SK-N-SH (cell line): ENCODE results near the gene PSD2. TPM values are rescaled to one million over a fixed set of nuclear protein-coding genes. Genes with fewer than 3 reads are reported as not detected.

Experiments
- CTCF ChIA-PET: fragments of 300-600, 350-600 bp; formaldehyde crosslinking; extraction: SDS; loops from one replicate; lab custom pipeline; 2021; lab: Yijun Ruan, JAX
- POLR2A ChIA-PET: fragments of 350-600 bp; sonication (Branson Sonifier 250); formaldehyde crosslinking; extraction: SDS; loops from one replicate; lab custom pipeline; 2020; ENCODE audit warnings: antibody characterized with exemption, inconsistent platforms; lab: Yijun Ruan, JAX
- DNase-seq: peaks from one replicate; pipeline ENCODE4 v3.0.0; 2012
- H2AFZ ChIP-seq: fragments of 200-600 bp; sonication (generic); 2 replicates; pipeline ENCODE4 v1.8.1; 2016; ENCODE audit warnings: antibody characterized with exemption, mild to moderate bottlenecking, low read depth
- H3F3A ChIP-seq: fragments of 200-600 bp; sonication (generic); replicated peaks from 2 replicates; pipeline ENCODE3; 2016; ENCODE audit warnings: antibody characterized with exemption, mild to moderate bottlenecking; ENCODE audit not compliant: insufficient read depth
- H3K27ac ChIP-seq, 2 experiments: fragments of 200-500 bp in 1 of 2; fragments of 200-600 bp in 1 of 2; sonication (Bioruptor generic) in 1 of 2; sonication (generic), shearing (Covaris generic) in 1 of 2; 2 replicates each; pipeline versions ENCODE4 v1.5.1 to v1.6.1; 2014 to 2016; ENCODE audit warnings: low read depth in 2 of 2, inconsistent platforms in 1 of 2, low read length in 1 of 2, mild to moderate bottlenecking in 1 of 2, mixed read lengths in 1 of 2
- H3K27me3 ChIP-seq: fragments of 200-600 bp; sonication (generic), shearing (Covaris generic); 2 replicates; pipeline ENCODE4 v1.6.1; 2016; ENCODE audit warnings: mixed run types; ENCODE audit not compliant: insufficient read depth
- H3K36me3 ChIP-seq, 2 experiments: fragments of 200-500 bp in 1 of 2; fragments of 200-600 bp in 1 of 2; sonication (Bioruptor generic) in 1 of 2; sonication (generic) in 1 of 2; replicated peaks in 1 of 2; 2 replicates each; pipeline versions ENCODE3 to v1.5.1; 2014 to 2016; ENCODE audit warnings: low read length in 1 of 2, mild to moderate bottlenecking in 1 of 2; ENCODE audit not compliant: insufficient read depth in 2 of 2, control insufficient read depth in 1 of 2
- H3K4me1 ChIP-seq, 2 experiments: fragments of 200-500 bp in 1 of 2; fragments of 200-600 bp in 1 of 2; sonication (Bioruptor generic) in 1 of 2; sonication (generic), shearing (Covaris generic) in 1 of 2; 2 replicates each; pipeline versions ENCODE4 v1.5.1 to v1.6.1; 2014 to 2016; ENCODE audit warnings: low read depth in 1 of 2, low read length in 1 of 2, mixed run types in 1 of 2; ENCODE audit not compliant: insufficient read depth in 2 of 2, control insufficient read depth in 1 of 2
- H3K4me2 ChIP-seq: fragments of 200-600 bp; sonication (generic), shearing (Covaris generic); 2 replicates; pipeline ENCODE4 v1.6.1; 2017; ENCODE audit warnings: mixed run types
- H3K4me3 ChIP-seq, 2 experiments: fragments of 200-500 bp in 1 of 2; fragments of 200-600 bp in 1 of 2; sonication (Bioruptor generic) in 1 of 2; sonication (generic), shearing (Covaris generic) in 1 of 2; 2 replicates each; pipeline versions ENCODE4 v1.5.1 to v1.8.1; 2014 to 2016; ENCODE audit warnings: low read depth in 2 of 2, inconsistent platforms in 1 of 2, low read length in 1 of 2, mild to moderate bottlenecking in 1 of 2, mixed read lengths in 1 of 2, moderate library complexity in 1 of 2
- H3K79me2 ChIP-seq: fragments of 200-600 bp; sonication (generic); 2 replicates; pipeline ENCODE4 v1.8.1; 2017; ENCODE audit warnings: mild to moderate bottlenecking; ENCODE audit not compliant: insufficient read depth
- H3K9ac ChIP-seq: fragments of 200-600 bp; sonication (generic); 2 replicates; pipeline ENCODE4 v1.6.1; 2017; ENCODE audit warnings: mixed run types
- H3K9me2 ChIP-seq: fragments of 200-600 bp; sonication (generic); 2 replicates; pipeline ENCODE4 v1.6.1; 2017; ENCODE audit warnings: mixed run types
- H3K9me3 ChIP-seq: fragments of 200-600 bp; sonication (generic); 2 replicates; pipeline ENCODE4 v1.6.1; 2017; ENCODE audit warnings: mixed run types, mild to moderate bottlenecking, moderate library complexity
- H4K20me1 ChIP-seq: fragments of 200-600 bp; sonication (generic); 2 replicates; pipeline ENCODE4 v1.6.1; 2017; ENCODE audit warnings: mild to moderate bottlenecking, mixed run types; ENCODE audit not compliant: insufficient read depth
- ELF1 ChIP-seq: IDR thresholded peaks from 2 replicates; pipeline ENCODE4 v1.4.0; 2012
- EP300 ChIP-seq, 2 experiments: IDR thresholded peaks; 2 replicates each; pipeline versions ENCODE4 v1.4.0 to v1.6.1; 2012; ENCODE audit warnings: borderline replicate concordance in 1 of 2, low read depth in 1 of 2, low read length in 1 of 2
- EZH2phosphoT487 ChIP-seq: fragments of 200-600 bp; sonication (generic); IDR thresholded peaks from 2 replicates; pipeline ENCODE4 v1.6.1; 2017; ENCODE audit warnings: low read depth, mixed run types, mild to moderate bottlenecking, antibody characterized with exemption, moderate library complexity, borderline replicate concordance
- FOSL2 ChIP-seq: IDR thresholded peaks from 2 replicates; pipeline ENCODE4 v1.4.0; 2012; ENCODE audit warnings: low read depth, mild to moderate bottlenecking, moderate library complexity, borderline replicate concordance
- FOXJ3 ChIP-seq: sonication (generic); formaldehyde crosslinking; IDR thresholded peaks from 2 replicates; pipeline ENCODE4 v1.5.1; 2020; ENCODE audit warnings: mild to moderate bottlenecking, missing genetic modification reagents
- FOXM1 ChIP-seq: IDR thresholded peaks from 2 replicates; pipeline ENCODE4 v1.4.0; 2012; ENCODE audit warnings: low read depth, mild to moderate bottlenecking
- GATA2 ChIP-seq: sonication (generic); formaldehyde crosslinking; IDR thresholded peaks from 2 replicates; pipeline ENCODE4 v1.5.0; 2020; ENCODE audit warnings: mild to moderate bottlenecking, missing genetic modification reagents
- MEF2A ChIP-seq: IDR thresholded peaks from 2 replicates; pipeline ENCODE4 v1.4.0; 2012; ENCODE audit warnings: low read depth, borderline replicate concordance
- MXI1 ChIP-seq: IDR thresholded peaks from 2 replicates; pipeline ENCODE4 v1.6.1; 2012; ENCODE audit warnings: mild to moderate bottlenecking, low read depth, low read length, improper control_type of control experiment
- NFIC ChIP-seq: IDR thresholded peaks from 2 replicates; pipeline ENCODE4 v1.4.0; 2012; ENCODE audit warnings: borderline replicate concordance
- NRF1 ChIP-seq: IDR thresholded peaks from 2 replicates; pipeline ENCODE4 v1.6.1; 2012; ENCODE audit warnings: low read depth, mild to moderate bottlenecking, low read length
- POLR2AphosphoS5 ChIP-seq: IDR thresholded peaks from 2 replicates; pipeline ENCODE4 v1.6.1; 2012; ENCODE audit warnings: low read depth, low read length
- RAD21 ChIP-seq: IDR thresholded peaks from 2 replicates; pipeline ENCODE4 v1.6.1; 2012; ENCODE audit warnings: mild to moderate bottlenecking, low read length
- RCOR1 ChIP-seq: fragments of 150-350 bp; IDR thresholded peaks from 2 replicates; pipeline ENCODE4 v1.6.1; 2017; ENCODE audit warnings: antibody characterized with exemption, low read length
- RXRA ChIP-seq: IDR thresholded peaks from 2 replicates; pipeline ENCODE4 v1.4.0; 2012; ENCODE audit warnings: low read depth, mild to moderate bottlenecking, borderline replicate concordance
- TCF12 ChIP-seq: IDR thresholded peaks from 2 replicates; pipeline ENCODE4 v1.4.0; 2012
- YY1 ChIP-seq: IDR thresholded peaks from 2 replicates; pipeline ENCODE4 v1.4.0; 2012; ENCODE audit warnings: low read depth, mild to moderate bottlenecking
- WGBS: methylation state at CpG from one replicate; pipeline ENCODE4 v1.1.6; 2017; ENCODE audit warnings: low lambda C conversion rate; 5-methylcytosine and 5-hydroxymethylcytosine counted together
- polyA plus RNA-seq, 3 experiments: library from polyadenylated mRNA; depleted of rRNA; stranded (reverse); fragments of >200 nt; gene quantifications; 2 replicates each; pipeline ENCODE4 v1.2.3, GENCODE V29; 2012
- TF ChIP-seq, protein P1 (sequence below): IDR thresholded peaks from 2 replicates; pipeline ENCODE4 v1.4.0; 2012; ENCODE audit warnings: low read depth, borderline replicate concordance
- TF ChIP-seq, protein P2 (sequence below): fragments of 150-350 bp; IDR thresholded peaks from 2 replicates; pipeline ENCODE4 v1.6.1; 2016; ENCODE audit warnings: mild to moderate bottlenecking, low read depth, low read length
- TF ChIP-seq, protein P3 (sequence below): IDR thresholded peaks from 2 replicates; pipeline ENCODE4 v1.6.1; 2012; ENCODE audit warnings: mild to moderate bottlenecking, low read depth, low read length, moderate library complexity
- TF ChIP-seq, protein P4 (sequence below): fragments of 150-350 bp; IDR thresholded peaks from 2 replicates; pipeline ENCODE4 v1.6.1; 2017; ENCODE audit warnings: antibody characterized with exemption, low read length, low read depth, borderline replicate concordance
- TF ChIP-seq, protein P5 (sequence below): fragments of 200-600 bp; sonication (generic); IDR thresholded peaks from 2 replicates; pipeline ENCODE4 v1.6.1; 2017; ENCODE audit warnings: antibody characterized with exemption, mild to moderate bottlenecking, moderate library complexity

PSD2 gene
- polyA plus RNA-seq, 1 of the 3 experiments (the other 2 are of a cell fraction), result 0.15 TPM

DNA sequence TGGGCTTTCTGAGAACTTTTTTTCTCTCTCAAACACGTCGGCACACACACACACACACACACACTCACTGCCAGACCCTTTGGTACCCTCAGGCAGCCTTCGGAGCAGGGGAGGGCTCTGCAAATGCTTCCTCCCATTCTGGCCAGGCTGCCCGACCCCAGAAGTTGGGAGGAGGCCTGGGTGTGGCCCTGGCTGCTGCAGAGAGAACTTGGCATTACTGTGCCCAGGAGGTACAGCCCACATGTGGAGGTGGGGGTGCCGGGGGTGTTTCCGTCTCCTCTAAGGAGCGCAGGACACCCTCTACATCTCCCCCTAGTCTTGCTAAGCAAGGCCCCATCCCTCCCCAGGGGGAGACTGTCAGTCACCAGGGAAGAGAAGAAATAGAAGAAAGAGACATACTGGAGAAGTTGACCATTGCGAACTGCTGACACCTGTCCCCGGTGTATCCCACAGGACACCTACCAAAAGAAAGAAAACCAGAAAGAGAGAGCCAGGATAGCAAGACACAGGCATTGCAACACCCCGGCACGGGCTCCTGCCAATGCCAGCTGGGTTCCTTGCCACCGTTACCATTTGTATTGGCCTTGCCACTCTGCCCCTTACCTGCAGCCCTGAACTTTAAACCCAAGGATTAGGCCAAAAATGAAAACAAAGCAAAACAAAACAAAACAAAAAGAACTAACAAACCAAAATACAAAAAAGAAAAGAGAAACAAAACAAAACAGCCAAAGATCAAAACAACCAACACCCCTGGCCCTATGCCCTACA is 69.3 kb downstream of the PSD2 start (continued):
- no peak for TF ChIP-seq MXI1
- TF ChIP-seq RXRA, result no peak
- TF ChIP-seq MEF2A, result no peak
- TF ChIP-seq YY1, result no peak
- no peak for TF ChIP-seq RAD21
- no peak for TF ChIP-seq POLR2AphosphoS5

DNA sequence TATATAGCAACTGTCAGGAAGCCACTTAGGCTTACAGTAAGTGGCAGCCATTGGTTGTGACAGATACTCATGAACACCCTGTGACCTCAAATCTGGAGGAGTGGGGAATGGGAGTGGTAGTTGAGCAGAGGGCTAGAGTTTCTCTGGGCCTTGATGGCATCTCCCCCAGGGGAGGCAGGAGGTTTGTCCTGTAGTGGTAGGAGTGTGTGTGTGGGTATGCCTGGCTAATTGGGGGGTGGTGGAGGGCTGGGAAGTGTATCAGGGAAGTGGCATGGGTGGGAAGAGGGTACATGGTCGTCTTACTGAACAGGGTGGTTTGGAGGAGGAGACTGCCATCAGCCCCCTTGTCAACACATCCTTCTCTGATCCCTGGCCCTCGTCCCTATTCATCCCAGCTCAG is 71.5 kb downstream of the PSD2 start:
- no peaks in the 10 kb centered on the region for H3K27me3 ChIP-seq
- peaks cover 0 to 2% of the 10 kb centered on the region in 2 experiments; a peak in 1 of 4 replicates for H3K4me1 ChIP-seq
- no peaks in the 10 kb centered on the region for H3K79me2 ChIP-seq
- H3K36me3 ChIP-seq, result no peaks in the 10 kb centered on the region
- H3K4me2 ChIP-seq, result no peak overlapping the region
- no peak overlapping the region for H3K4me3 ChIP-seq
- no peaks in the 10 kb centered on the region for H3K9me3 ChIP-seq
- H4K20me1 ChIP-seq, result no peaks in the 10 kb centered on the region
- no peak overlapping the region for H3K27ac ChIP-seq
- CTCF ChIA-PET, result interaction anchor here (0.7 to 17.2 kb wide), 5 partner anchors 77 to 474 kb away, joined by 3 to 225 read pairs (median 6); no protein-coding TSS in a partner anchor
- POLR2A ChIA-PET, result no interaction called here
- no peak for DNase-seq
- no peak overlapping the region for H2AFZ ChIP-seq
- H3K9me2 ChIP-seq, result no peaks in the 10 kb centered on the region
- no peak overlapping the region for H3K9ac ChIP-seq
- no peaks in the 10 kb centered on the region for H3F3A ChIP-seq
- WGBS, result 28% methylated on average over 2 of the region's 2 CpGs
- TF ChIP-seq RAD21 (no peak), ELF1 (no peak), NFIC (no peak), EP300 (IDR thresholded peaks at IDR 0.05; ENCODE audit: borderline replicate concordance in 1 of 2, low read depth in 1 of 2, low read length in 1 of 2) (no peak), FOXJ3 (no peak), POLR2AphosphoS5 (no peak), TCF12 (no peak), GATA2 (CRISPR knock-in tag) (no peak), FOSL2 (no peak), FOXM1 (no peak), EZH2phosphoT487 (no peak), RXRA (no peak), RCOR1 (no peak), NRF1 (no peak)
- TF ChIP-seq, protein P1, sequence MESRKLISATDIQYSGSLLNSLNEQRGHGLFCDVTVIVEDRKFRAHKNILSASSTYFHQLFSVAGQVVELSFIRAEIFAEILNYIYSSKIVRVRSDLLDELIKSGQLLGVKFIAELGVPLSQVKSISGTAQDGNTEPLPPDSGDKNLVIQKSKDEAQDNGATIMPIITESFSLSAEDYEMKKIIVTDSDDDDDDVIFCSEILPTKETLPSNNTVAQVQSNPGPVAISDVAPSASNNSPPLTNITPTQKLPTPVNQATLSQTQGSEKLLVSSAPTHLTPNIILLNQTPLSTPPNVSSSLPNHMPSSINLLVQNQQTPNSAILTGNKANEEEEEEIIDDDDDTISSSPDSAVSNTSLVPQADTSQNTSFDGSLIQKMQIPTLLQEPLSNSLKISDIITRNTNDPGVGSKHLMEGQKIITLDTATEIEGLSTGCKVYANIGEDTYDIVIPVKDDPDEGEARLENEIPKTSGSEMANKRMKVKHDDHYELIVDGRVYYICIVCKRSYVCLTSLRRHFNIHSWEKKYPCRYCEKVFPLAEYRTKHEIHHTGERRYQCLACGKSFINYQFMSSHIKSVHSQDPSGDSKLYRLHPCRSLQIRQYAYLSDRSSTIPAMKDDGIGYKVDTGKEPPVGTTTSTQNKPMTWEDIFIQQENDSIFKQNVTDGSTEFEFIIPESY, result no peak
- TF ChIP-seq, protein P2, sequence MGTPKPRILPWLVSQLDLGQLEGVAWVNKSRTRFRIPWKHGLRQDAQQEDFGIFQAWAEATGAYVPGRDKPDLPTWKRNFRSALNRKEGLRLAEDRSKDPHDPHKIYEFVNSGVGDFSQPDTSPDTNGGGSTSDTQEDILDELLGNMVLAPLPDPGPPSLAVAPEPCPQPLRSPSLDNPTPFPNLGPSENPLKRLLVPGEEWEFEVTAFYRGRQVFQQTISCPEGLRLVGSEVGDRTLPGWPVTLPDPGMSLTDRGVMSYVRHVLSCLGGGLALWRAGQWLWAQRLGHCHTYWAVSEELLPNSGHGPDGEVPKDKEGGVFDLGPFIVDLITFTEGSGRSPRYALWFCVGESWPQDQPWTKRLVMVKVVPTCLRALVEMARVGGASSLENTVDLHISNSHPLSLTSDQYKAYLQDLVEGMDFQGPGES, result no peak
- TF ChIP-seq, protein P3, sequence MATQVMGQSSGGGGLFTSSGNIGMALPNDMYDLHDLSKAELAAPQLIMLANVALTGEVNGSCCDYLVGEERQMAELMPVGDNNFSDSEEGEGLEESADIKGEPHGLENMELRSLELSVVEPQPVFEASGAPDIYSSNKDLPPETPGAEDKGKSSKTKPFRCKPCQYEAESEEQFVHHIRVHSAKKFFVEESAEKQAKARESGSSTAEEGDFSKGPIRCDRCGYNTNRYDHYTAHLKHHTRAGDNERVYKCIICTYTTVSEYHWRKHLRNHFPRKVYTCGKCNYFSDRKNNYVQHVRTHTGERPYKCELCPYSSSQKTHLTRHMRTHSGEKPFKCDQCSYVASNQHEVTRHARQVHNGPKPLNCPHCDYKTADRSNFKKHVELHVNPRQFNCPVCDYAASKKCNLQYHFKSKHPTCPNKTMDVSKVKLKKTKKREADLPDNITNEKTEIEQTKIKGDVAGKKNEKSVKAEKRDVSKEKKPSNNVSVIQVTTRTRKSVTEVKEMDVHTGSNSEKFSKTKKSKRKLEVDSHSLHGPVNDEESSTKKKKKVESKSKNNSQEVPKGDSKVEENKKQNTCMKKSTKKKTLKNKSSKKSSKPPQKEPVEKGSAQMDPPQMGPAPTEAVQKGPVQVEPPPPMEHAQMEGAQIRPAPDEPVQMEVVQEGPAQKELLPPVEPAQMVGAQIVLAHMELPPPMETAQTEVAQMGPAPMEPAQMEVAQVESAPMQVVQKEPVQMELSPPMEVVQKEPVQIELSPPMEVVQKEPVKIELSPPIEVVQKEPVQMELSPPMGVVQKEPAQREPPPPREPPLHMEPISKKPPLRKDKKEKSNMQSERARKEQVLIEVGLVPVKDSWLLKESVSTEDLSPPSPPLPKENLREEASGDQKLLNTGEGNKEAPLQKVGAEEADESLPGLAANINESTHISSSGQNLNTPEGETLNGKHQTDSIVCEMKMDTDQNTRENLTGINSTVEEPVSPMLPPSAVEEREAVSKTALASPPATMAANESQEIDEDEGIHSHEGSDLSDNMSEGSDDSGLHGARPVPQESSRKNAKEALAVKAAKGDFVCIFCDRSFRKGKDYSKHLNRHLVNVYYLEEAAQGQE, result no peak
- TF ChIP-seq, protein P4, sequence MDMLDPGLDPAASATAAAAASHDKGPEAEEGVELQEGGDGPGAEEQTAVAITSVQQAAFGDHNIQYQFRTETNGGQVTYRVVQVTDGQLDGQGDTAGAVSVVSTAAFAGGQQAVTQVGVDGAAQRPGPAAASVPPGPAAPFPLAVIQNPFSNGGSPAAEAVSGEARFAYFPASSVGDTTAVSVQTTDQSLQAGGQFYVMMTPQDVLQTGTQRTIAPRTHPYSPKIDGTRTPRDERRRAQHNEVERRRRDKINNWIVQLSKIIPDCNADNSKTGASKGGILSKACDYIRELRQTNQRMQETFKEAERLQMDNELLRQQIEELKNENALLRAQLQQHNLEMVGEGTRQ, result no peak
- TF ChIP-seq, protein P5, sequence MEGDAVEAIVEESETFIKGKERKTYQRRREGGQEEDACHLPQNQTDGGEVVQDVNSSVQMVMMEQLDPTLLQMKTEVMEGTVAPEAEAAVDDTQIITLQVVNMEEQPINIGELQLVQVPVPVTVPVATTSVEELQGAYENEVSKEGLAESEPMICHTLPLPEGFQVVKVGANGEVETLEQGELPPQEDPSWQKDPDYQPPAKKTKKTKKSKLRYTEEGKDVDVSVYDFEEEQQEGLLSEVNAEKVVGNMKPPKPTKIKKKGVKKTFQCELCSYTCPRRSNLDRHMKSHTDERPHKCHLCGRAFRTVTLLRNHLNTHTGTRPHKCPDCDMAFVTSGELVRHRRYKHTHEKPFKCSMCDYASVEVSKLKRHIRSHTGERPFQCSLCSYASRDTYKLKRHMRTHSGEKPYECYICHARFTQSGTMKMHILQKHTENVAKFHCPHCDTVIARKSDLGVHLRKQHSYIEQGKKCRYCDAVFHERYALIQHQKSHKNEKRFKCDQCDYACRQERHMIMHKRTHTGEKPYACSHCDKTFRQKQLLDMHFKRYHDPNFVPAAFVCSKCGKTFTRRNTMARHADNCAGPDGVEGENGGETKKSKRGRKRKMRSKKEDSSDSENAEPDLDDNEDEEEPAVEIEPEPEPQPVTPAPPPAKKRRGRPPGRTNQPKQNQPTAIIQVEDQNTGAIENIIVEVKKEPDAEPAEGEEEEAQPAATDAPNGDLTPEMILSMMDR, result no peak
